Heart right ventricle (tissue), 16 donors: ENCODE results near the gene GRB14. TPM values are rescaled to one million over a fixed set of nuclear protein-coding genes. Genes with fewer than 3 reads are reported as not detected.

ENCODE experiments used
- ATAC-seq, 8 donors: fragments of 200-7000 bp; cut with Tn5 transposase; one replicate each; pipeline ENCODE4 v1.9.1; 2020; ENCODE audit warnings: mild to moderate bottlenecking in 8 of 8, moderate library complexity in 8 of 8, moderate number of reproducible peaks in 1 of 8
- DNase-seq, 2 donors: peaks; one replicate each; pipeline ENCODE4 v3.0.0-alpha.2; 2020
- H3K27ac ChIP-seq, 10 donors: fragments of 200-600 bp; sonication (generic) in 2 of 10; one replicate each; pipeline versions ENCODE4 v1.5.0 to v1.8.0; 2020 to 2022; ENCODE audit warnings: mild to moderate bottlenecking in 3 of 10
- H3K27me3 ChIP-seq, 7 donors: fragments of 200-600 bp; one replicate each; pipeline ENCODE4 v1.8.0; 2021 to 2022; ENCODE audit warnings: mild to moderate bottlenecking in 2 of 7
- H3K36me3 ChIP-seq, 9 donors: fragments of 200-600 bp; sonication (generic) in 1 of 9; one replicate each; pipeline versions ENCODE4 v1.5.0 to v1.8.0; 2020 to 2022; ENCODE audit warnings: mild to moderate bottlenecking in 2 of 9
- H3K4me1 ChIP-seq, 9 donors: fragments of 200-600 bp; sonication (generic) in 1 of 9; one replicate each; pipeline versions ENCODE4 v1.5.0 to v1.8.0; 2020 to 2022; ENCODE audit warnings: mild to moderate bottlenecking in 4 of 9
- H3K4me3 ChIP-seq, 10 donors: fragments of 200-600 bp; sonication (generic) in 2 of 10; one replicate each; pipeline versions ENCODE4 v1.5.0 to v1.8.0; 2020 to 2022; ENCODE audit warnings: mild to moderate bottlenecking in 7 of 10, moderate library complexity in 2 of 10
- H3K9me3 ChIP-seq, 11 donors: fragments of 200-600 bp in 10 of 11; sonication (generic) in 2 of 11; one replicate each; pipeline versions ENCODE4 v1.5.0 to v1.8.0; 2013 to 2022; ENCODE audit warnings: mild to moderate bottlenecking in 2 of 11, control low read depth in 1 of 11, moderate library complexity in 1 of 11
- CTCF ChIP-seq, 9 donors: fragments of 200-600 bp; sonication (generic) in 2 of 9; IDR thresholded peaks; one replicate each; pipeline versions ENCODE4 v1.5.0 to v1.8.0; 2021 to 2022; ENCODE audit warnings: antibody characterized with exemption in 9 of 9, mild to moderate bottlenecking in 5 of 9, moderate library complexity in 1 of 9
- WGBS, 2 donors: extraction: QIAGEN DNeasy Blood & Tissue Kit; methylation state at CpG; one replicate each; pipeline ENCODE4 v1.1.7; 2013; ENCODE audit warnings: inconsistent platforms in 1 of 2; 5-methylcytosine and 5-hydroxymethylcytosine counted together
- intact Hi-C, 10 donors: fragments of 100-400 bp; cut with DNase I; formaldehyde crosslinking; loops; one replicate each; pipeline versions ENCODE4 v1.11.1 to v1.14.2; 2022
- polyA plus RNA-seq, 2 donors: library from polyadenylated mRNA; stranded (reverse); fragments of 200-250 nt; gene quantifications; one replicate each; pipeline ENCODE4 v1.2.3, GENCODE V29; 2013
- total RNA-seq, 10 donors: library from RNA; stranded (reverse); fragmentation: NEBNext Ultra II Directional in 3 of 10; extraction: Animal tissue kit (Norgen Biotek cat#: 25700) in 3 of 10; gene quantifications; one replicate each; pipeline versions ENCODE4 v1.2.1 to v1.2.4, GENCODE V29; 2021 to 2023
- donor health status: Arrhythmogenic right ventricular cardiomyopathy.
- donor health status: ischemic (EF 13 %, LVEDD 7.1; RV severe dilation, severe dysfunction).
- donor health status: healthy with polysubstance abuse.
- donor health status: DM: no; HTN: yes; CAD: no.
- donor health status: DM: no; HTN: no; CAD: no.
- donor health status: ischemic (EF 25% LVEDD 6.9; RV normal size, moderate dysfunction).
- donor health status: ischemic (EF 25% LVEDD 5.7; RV mildly dilated, moderate dysfunction).
- donor health status: healthy.
- donor health status: DM: yes; HTN: yes; CAD: no.
- donor health status: Ischemic cardiomyopathy.
- donor health status: ischemic (EF 35%, LVEDD 5.7; RV mildly dilated, moderate dysfunction).
- donor health status: nonischemic (EF 11% LVEDD 7.7; RV severe dilation, severe dysfunction).
- donor health status: DM: yes; HTN: yes; CAD: no.
- donor health status: PGD.
- donor health status: ischemic (EF 29% LVEDD 5.4; RV normal size, mild dysfunction).
- donor health status: nonischemic (EF 23%, LVEDD 6.1; RV moderate dilation, normal function).

GRB14 gene
- total and polyA plus RNA-seq, 12 donors = 3.8 to 112 (median 9.2) TPM

GRCh38 chr2:164523009-164523408 lies 98.3 kb downstream of the GRB14 start:
- H3K9me3 ChIP-seq = peaks cover 0 to 30% (median 2%) of the 10 kb centered on the region in 11 donors
- intact Hi-C loops = no loop called here
- H3K4me3 ChIP-seq = no peak overlapping the region
- H3K36me3 ChIP-seq = no peaks in the 10 kb centered on the region
- WGBS, 2 donors = 73 to 81% methylated on average over 3 of the region's 3 CpGs
- no peaks in the 10 kb centered on the region for H3K4me1 ChIP-seq
- no peak for TF ChIP-seq CTCF (IDR thresholded peaks at IDR 0.05)
- no peak for DNase-seq
- H3K27ac ChIP-seq = no peak overlapping the region
- ATAC-seq = no peak
- H3K27me3 ChIP-seq = no peaks in the 10 kb centered on the region

GRCh38 chr2:164522561-164522981 lies 98.7 kb downstream of the GRB14 start:
- no peaks in the 10 kb centered on the region for H3K4me1 ChIP-seq
- peaks cover 0 to 34% (median 2%) of the 10 kb centered on the region in 11 donors for H3K9me3 ChIP-seq
- TF ChIP-seq CTCF (IDR thresholded peaks at IDR 0.05) = no peak
- no peaks in the 10 kb centered on the region for H3K36me3 ChIP-seq
- no peak overlapping the region for H3K4me3 ChIP-seq
- no peak overlapping the region for H3K27ac ChIP-seq
- no peak for DNase-seq
- ATAC-seq = no peak
- H3K27me3 ChIP-seq = no peaks in the 10 kb centered on the region
- intact Hi-C loops = no loop called here
- 70 to 73% methylated on average over 3 of the region's 3 CpGs for WGBS, 2 donors

- Histone ChIP-seq H3K9me3 (peaks cover 0 to 58% (median 4%) of the 10 kb centered on the region in 11 donors), H3K36me3 (no peaks in the 10 kb centered on the region), H3K27ac (no peak overlapping the region), H3K27me3 (no peaks in the 10 kb centered on the region), H3K4me1 (peaks cover 0 to 4% (median 0%) of the 10 kb centered on the region in 9 donors), H3K4me3 (no peak overlapping the region)
- TF ChIP-seq CTCF (IDR thresholded peaks at IDR 0.05) = no peak
- intact Hi-C loops = no loop called here
- no peak for DNase-seq
- ATAC-seq = no peak
- WGBS, 2 donors = 89 to 95% methylated on average over 2 of the region's 2 CpGs
Measured at GRCh38 chr2:164515734-164516133, 105.5 kb downstream of the GRB14 start.

GRCh38 chr2:164515030-164515429 lies 106.3 kb downstream of the GRB14 start:
- no peak for TF ChIP-seq CTCF (IDR thresholded peaks at IDR 0.05)
- Histone ChIP-seq H3K27ac (no peak overlapping the region), H3K36me3 (no peaks in the 10 kb centered on the region), H3K4me3 (no peak overlapping the region), H3K27me3 (no peaks in the 10 kb centered on the region), H3K9me3 (peaks cover 0 to 51% (median 4%) of the 10 kb centered on the region in 11 donors), H3K4me1 (peaks cover 0 to 4% (median 0%) of the 10 kb centered on the region in 9 donors)
- DNase-seq (no peak), ATAC-seq (no peak)
- WGBS, 2 donors = 81 to 86% methylated on average over 4 of the region's 4 CpGs
- intact Hi-C loops = no loop called here
